ENCODE measurements around the gene RASA3.
A peak's percentile ranks its signal among the peaks of the same experiment; 100 is the strongest.
"Not testable (repeated sequence)": the region's sequence is repeated elsewhere in the genome, so short reads cannot be mapped to it uniquely, and the experiment has no call there.

RASA3 gene

GRCh38 chr13:113995051-113995601 lies 137.3 kb downstream of the RASA3 start:
- DNase-seq, result no peak

GRCh38 chr13:113992276-113993005 lies 140.0 kb downstream of the RASA3 start:
- DNase-seq, result no peak

- no peak for DNase-seq
Measured at GRCh38 chr13:113991676-113992179, 140.7 kb downstream of the RASA3 start.

GRCh38 chr13:113991191-113991669 lies 141.2 kb downstream of the RASA3 start:
- no peak for DNase-seq

- DNase-seq, result no peak
Measured at GRCh38 chr13:113990321-113990837, 142.0 kb downstream of the RASA3 start.

- DNase-seq, result no peak
Measured at GRCh38 chr13:113989585-113990300, 142.7 kb downstream of the RASA3 start.

GRCh38 chr13:113988859-113989258 lies 143.6 kb downstream of the RASA3 start:
- DNase-seq, result not testable (repeated sequence)

GRCh38 chr13:113982296-113982661 lies 150.1 kb downstream of the RASA3 start:
- DNase-seq, result no peak

GRCh38 chr13:113981611-113982295 lies 150.7 kb downstream of the RASA3 start:
- DNase-seq, result no peak

GRCh38 chr13:113981194-113981605 lies 151.2 kb downstream of the RASA3 start:
- peak; percentile 96 for DNase-seq

GRCh38 chr13:113980489-113981064 lies 151.8 kb downstream of the RASA3 start:
- DNase-seq, result no peak

GRCh38 chr13:113979791-113980471 lies 152.5 kb downstream of the RASA3 start:
- no peak for DNase-seq

- no peak for DNase-seq
Measured at GRCh38 chr13:113978741-113979481, 153.5 kb downstream of the RASA3 start.

- DNase-seq, result no peak
Measured at GRCh38 chr13:113977976-113978375, 154.4 kb downstream of the RASA3 start.

- DNase-seq, result no peak
Measured at GRCh38 chr13:113976711-113977684, 155.4 kb downstream of the RASA3 start.

GRCh38 chr13:113975416-113975815 lies 157.0 kb downstream of the RASA3 start:
- DNase-seq, result no peak

- no peak for DNase-seq
Measured at GRCh38 chr13:113974304-113975281, 157.8 kb downstream of the RASA3 start.

Data from NCI-H510A (cell line).